Stimulated activated CD4-positive, alpha-beta T cell treated with anti-CD3 and anti-CD28 coated beads, TNF-alpha, amount 100 ng/mL, for 4 hours (primary cell): ENCODE results near the gene CHST7.

Source experiments
- DNase-seq, 3 experiments: peaks; one replicate each; pipeline ENCODE4 v3.0.0-alpha.2; 2020; ENCODE audit warnings: low read depth in 3 of 3

CHST7 gene

DNA sequence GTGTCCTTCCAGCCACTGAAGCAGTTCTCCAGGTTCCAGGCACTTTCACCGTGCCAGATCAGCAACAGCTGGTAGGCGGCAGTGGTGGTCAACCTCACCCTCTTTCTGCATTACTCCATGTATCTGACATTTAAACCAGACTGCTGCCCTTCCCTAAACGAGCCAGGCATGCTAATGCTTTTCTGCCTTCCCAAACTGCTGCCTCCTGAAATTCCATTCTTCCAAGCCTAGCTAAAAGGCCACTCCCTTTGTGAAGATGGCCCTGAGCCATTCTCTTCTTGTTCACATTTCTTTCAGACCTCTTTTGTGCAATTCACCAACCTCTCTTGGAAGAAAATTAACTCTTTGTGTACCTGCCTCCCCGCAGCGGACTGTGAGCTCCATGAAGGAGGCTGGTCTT, 73.7 kb downstream of the CHST7 start:
- DNase-seq, result no peak
